GM10248 (cell line): ENCODE data around the gene POLR2F.
"Not testable (repeated sequence)": the region's sequence is repeated elsewhere in the genome, so short reads cannot be mapped to it uniquely, and the experiment has no call there.

Source experiments
- CTCF ChIA-PET: fragments of 300-600 bp; sonication (Branson Sonifier 250); formaldehyde crosslinking; extraction: SDS; loops from one replicate; lab custom pipeline; 2021; ENCODE audit warnings: antibody characterized with exemption; lab: Yijun Ruan, JAX
- POLR2A ChIA-PET: fragments of 350-650 bp; sonication (Branson Sonifier 250); formaldehyde crosslinking; extraction: SDS; loops from one replicate; lab custom pipeline; 2020; ENCODE audit warnings: antibody characterized with exemption; lab: Yijun Ruan, JAX
- DNase-seq: peaks from one replicate; pipeline ENCODE4 v3.0.0; 2012; ENCODE audit errors: extremely low spot score
- CTCF ChIP-seq: IDR thresholded peaks from 2 replicates; pipeline ENCODE4 v1.5.1; 2012; ENCODE audit warnings: mild to moderate bottlenecking, low read depth; ENCODE audit errors: extremely low read depth, missing control alignments, control extremely low read depth

Gene POLR2F

GRCh38 chr22:37933711-37934376 is 19.7 kb upstream of the POLR2F start:
- POLR2A ChIA-PET: no interaction called here
- DNase-seq: peak; percentile 92
- peak; percentile 98 for TF ChIP-seq CTCF
- CTCF ChIA-PET: interaction anchor here (0.7 to 2.8 kb wide), 26 partner anchors 10 to 341 kb away, joined by 3 to 14 read pairs (median 4); partner anchors contain the start of genes ANKRD54, C22orf23, MICALL1 and POLR2F

- no peak for DNase-seq
- no peak for TF ChIP-seq CTCF
- CTCF ChIA-PET: interaction anchor here (1.1 to 3.4 kb wide), 2 partner anchors 8 to 25 kb away, joined by 3 to 10 read pairs; no protein-coding TSS in a partner anchor
- POLR2A ChIA-PET: interaction anchor here (0.6 kb wide), 1 partner anchor 77 kb away, joined by 3 read pairs; no protein-coding TSS in a partner anchor
These were observed 12.7 kb upstream of the POLR2F start for GRCh38 chr22:37940698-37941376.

GRCh38 chr22:37942133-37942532 is 11.4 kb upstream of the POLR2F start:
- ChIA-PET POLR2A (interaction anchor here (0.6 kb wide), 1 partner anchor 12 kb away, joined by 5 read pairs; the partner anchor contains the start of gene POLR2F), CTCF (interaction anchor here (1.0 kb wide), 1 partner anchor 45 kb away, joined by 3 read pairs; no protein-coding TSS in a partner anchor)
- DNase-seq: no peak
- no peak for TF ChIP-seq CTCF

GRCh38 chr22:37943136-37943824 is 10.2 kb upstream of the POLR2F start:
- DNase-seq: no peak
- ChIA-PET POLR2A (no interaction called here), CTCF (interaction anchor here (1.0 kb wide), 2 partner anchors 9 to 11 kb away, joined by 3 to 6 read pairs; no protein-coding TSS in a partner anchor)
- TF ChIP-seq CTCF: no peak

- ChIA-PET CTCF (interaction anchor here (1.0 kb wide), 2 partner anchors 10 to 11 kb away, joined by 3 to 6 read pairs; no protein-coding TSS in a partner anchor), POLR2A (no interaction called here)
These were observed 9.7 kb upstream of the POLR2F start for GRCh38 chr22:37943825-37944198.

GRCh38 chr22:37944423-37944822 is 9.1 kb upstream of the POLR2F start:
- DNase-seq, POLR2A ChIA-PET, CTCF ChIA-PET: not testable (repeated sequence)

More at GRCh38 chr22:37943825-37944198, 9.7 kb upstream of the POLR2F start:
- no peak for DNase-seq
- no peak for TF ChIP-seq CTCF

- POLR2A ChIA-PET, DNase-seq: not testable (repeated sequence)
- CTCF ChIA-PET: interaction anchor here (1.6 to 2.3 kb wide), 4 partner anchors 7 to 84 kb away, joined by 4 to 10 read pairs (median 6); no protein-coding TSS in a partner anchor
These were observed 6.2 kb upstream of the POLR2F start for GRCh38 chr22:37947142-37947795.
